Nephron (organoid): ENCODE results near the gene MED13L.
A peak's percentile ranks its signal among the peaks of the same experiment; 100 is the strongest.

Source experiments
- H3K27ac Mint-ChIP-seq, 3 experiments: 2 replicates each; pipeline ENCODE4 v1.8.0; 2020; ENCODE audit warnings: mixed read lengths in 3 of 3, mild to moderate bottlenecking in 2 of 3, moderate library complexity in 1 of 3
- H3K27me3 Mint-ChIP-seq: 2 replicates; pipeline ENCODE4 v1.8.0; 2021; ENCODE audit warnings: low read depth, mild to moderate bottlenecking, moderate library complexity, mixed read lengths
- H3K36me3 Mint-ChIP-seq: 2 replicates; pipeline ENCODE4 v1.8.0; 2020; ENCODE audit warnings: low read depth, mixed read lengths
- H3K4me1 Mint-ChIP-seq: 2 replicates; pipeline ENCODE4 v1.8.0; 2020; ENCODE audit warnings: mixed read lengths
- H3K4me3 Mint-ChIP-seq, 3 experiments: 2 replicates each; pipeline ENCODE4 v1.8.0; 2020; ENCODE audit warnings: mild to moderate bottlenecking in 3 of 3, mixed read lengths in 3 of 3, moderate library complexity in 2 of 3
- H3K9me3 Mint-ChIP-seq: 2 replicates; pipeline ENCODE4 v1.8.0; 2020; ENCODE audit warnings: mixed read lengths
- TF ChIP-seq, protein P1 (sequence below), 3 experiments: fragments of 200-600 bp; sonication (generic); IDR thresholded peaks; one replicate each; pipeline ENCODE4 v1.5.0; 2021; ENCODE audit warnings: antibody characterized with exemption in 3 of 3; ENCODE audit not compliant: unreplicated experiment in 3 of 3

Gene MED13L

DNA sequence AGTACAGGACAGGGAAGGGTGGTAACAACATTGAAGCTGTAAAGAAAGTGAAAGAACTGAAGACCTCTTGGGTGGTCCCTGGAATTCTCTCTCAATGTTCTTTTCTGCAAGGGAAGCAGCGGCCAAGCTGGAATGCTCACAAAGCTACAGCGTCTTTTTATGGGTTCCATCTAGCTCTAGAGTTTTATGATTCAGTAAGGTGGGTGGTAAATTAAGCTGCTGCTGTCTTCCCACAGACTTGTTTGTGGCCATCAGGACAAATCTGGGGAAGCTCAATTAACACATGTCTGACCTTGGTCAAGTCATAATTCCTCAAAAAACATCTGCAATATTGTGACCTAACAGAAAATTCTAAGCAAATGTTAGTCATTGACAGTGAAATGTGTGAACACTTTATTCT lies 139.1 kb downstream of the MED13L start:
- Mint-ChIP-seq H3K4me3 (no peak overlapping the region), H3K9me3 (no peaks in the 10 kb centered on the region)

DNA sequence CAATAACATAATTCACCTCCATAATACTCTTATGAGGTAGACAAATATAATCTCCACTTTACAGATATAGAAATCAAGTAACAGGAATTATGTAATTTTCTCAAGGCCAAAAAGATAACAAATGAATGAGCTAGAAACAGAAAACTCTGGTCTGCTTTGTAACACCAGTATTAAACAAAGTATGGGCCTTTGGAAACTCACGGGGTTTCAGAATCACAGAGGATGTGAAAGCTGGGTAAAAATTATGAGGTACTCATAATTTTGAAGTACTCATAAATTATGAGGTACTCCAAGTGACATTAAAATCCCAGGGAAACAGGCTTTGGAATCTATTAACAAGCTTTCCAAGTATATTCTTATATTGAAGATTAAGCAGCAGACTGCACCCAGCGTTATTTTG lies 140.2 kb downstream of the MED13L start:
- no peaks in the 10 kb centered on the region for H3K9me3 Mint-ChIP-seq
- H3K36me3 Mint-ChIP-seq: no peaks in the 10 kb centered on the region
- H3K4me1 Mint-ChIP-seq: peaks cover 78% of the 10 kb centered on the region
- H3K27me3 Mint-ChIP-seq: no peaks in the 10 kb centered on the region
- no peak overlapping the region for H3K4me3 Mint-ChIP-seq
- TF ChIP-seq, protein P1, sequence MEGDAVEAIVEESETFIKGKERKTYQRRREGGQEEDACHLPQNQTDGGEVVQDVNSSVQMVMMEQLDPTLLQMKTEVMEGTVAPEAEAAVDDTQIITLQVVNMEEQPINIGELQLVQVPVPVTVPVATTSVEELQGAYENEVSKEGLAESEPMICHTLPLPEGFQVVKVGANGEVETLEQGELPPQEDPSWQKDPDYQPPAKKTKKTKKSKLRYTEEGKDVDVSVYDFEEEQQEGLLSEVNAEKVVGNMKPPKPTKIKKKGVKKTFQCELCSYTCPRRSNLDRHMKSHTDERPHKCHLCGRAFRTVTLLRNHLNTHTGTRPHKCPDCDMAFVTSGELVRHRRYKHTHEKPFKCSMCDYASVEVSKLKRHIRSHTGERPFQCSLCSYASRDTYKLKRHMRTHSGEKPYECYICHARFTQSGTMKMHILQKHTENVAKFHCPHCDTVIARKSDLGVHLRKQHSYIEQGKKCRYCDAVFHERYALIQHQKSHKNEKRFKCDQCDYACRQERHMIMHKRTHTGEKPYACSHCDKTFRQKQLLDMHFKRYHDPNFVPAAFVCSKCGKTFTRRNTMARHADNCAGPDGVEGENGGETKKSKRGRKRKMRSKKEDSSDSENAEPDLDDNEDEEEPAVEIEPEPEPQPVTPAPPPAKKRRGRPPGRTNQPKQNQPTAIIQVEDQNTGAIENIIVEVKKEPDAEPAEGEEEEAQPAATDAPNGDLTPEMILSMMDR (IDR thresholded peaks at IDR 0.05; ENCODE audit: unreplicated experiment in 3 of 3): no peak
- H3K27ac Mint-ChIP-seq: peak overlapping the region; percentile 2 to 38 (median 12)

More for the DNA sequence above, 139.1 kb downstream of the MED13L start:
- no peaks in the 10 kb centered on the region for H3K27me3 Mint-ChIP-seq
- H3K36me3 Mint-ChIP-seq: no peaks in the 10 kb centered on the region
- TF ChIP-seq, protein P1 (IDR thresholded peaks at IDR 0.05; ENCODE audit: unreplicated experiment in 3 of 3): no peak
- H3K27ac Mint-ChIP-seq: peak overlapping the region; percentile 53 to 83 (median 54)
- H3K4me1 Mint-ChIP-seq: peaks cover 74% of the 10 kb centered on the region

DNA sequence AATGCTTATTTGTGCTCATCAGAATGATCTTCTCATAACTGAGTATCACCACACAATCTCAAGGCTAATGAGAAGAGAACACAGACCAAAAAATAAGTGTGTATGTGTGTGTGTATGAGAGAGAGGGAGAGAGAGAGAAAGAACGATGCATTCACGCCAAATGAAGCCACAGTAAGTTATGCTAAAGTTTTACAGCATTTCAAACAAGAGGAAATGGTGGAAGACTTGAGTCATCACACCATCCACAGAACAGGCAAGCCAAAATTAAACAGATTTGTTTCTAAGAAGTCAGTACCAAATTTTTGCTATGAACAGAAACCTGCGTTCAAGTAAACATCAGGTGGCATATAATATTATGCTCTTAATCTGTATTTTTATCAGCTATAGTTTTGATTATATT lies 141.2 kb downstream of the MED13L start:
- TF ChIP-seq, protein P1 (IDR thresholded peaks at IDR 0.05; ENCODE audit: unreplicated experiment in 3 of 3): no peak
- Mint-ChIP-seq H3K27ac (no peak overlapping the region), H3K9me3 (no peaks in the 10 kb centered on the region), H3K4me3 (no peak overlapping the region), H3K4me1 (peaks cover 74% of the 10 kb centered on the region), H3K36me3 (no peaks in the 10 kb centered on the region), H3K27me3 (no peaks in the 10 kb centered on the region)

DNA sequence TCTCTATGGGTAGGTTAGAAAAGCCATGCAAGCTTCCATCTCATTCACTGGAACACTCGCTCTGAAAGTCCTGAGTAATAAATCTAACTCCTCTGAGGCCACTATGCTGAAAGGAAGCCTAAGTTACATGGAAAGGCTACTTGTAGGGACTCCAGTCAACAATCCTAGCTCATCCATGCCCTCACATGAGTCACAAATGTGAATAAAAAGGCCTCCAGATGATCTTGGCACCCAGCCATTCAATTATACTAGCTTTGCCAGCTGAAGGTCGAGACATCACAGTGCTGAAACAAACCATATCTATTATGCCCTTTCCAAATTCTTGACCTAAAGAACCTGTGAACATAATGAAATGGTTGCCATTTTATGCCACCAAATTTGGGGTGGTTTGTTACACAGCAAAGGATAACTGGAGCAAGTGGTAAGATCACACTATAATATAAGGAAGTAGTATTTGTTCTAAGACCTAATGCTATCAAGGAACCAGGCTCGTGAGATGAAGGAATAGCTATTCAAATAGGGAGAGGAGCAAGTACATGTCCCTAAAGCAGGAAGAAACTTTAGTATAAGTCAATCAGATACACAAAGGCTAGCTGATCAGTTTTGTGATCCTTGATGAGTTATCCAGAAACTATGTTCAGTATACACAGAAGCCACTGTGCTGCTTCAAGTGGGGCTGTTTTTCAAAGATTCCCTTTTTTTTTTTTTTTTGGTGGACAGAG lies 142.1 kb downstream of the MED13L start:
- TF ChIP-seq, protein P1 (IDR thresholded peaks at IDR 0.05; ENCODE audit: unreplicated experiment in 3 of 3): no peak
- H3K9me3 Mint-ChIP-seq: no peaks in the 10 kb centered on the region

DNA sequence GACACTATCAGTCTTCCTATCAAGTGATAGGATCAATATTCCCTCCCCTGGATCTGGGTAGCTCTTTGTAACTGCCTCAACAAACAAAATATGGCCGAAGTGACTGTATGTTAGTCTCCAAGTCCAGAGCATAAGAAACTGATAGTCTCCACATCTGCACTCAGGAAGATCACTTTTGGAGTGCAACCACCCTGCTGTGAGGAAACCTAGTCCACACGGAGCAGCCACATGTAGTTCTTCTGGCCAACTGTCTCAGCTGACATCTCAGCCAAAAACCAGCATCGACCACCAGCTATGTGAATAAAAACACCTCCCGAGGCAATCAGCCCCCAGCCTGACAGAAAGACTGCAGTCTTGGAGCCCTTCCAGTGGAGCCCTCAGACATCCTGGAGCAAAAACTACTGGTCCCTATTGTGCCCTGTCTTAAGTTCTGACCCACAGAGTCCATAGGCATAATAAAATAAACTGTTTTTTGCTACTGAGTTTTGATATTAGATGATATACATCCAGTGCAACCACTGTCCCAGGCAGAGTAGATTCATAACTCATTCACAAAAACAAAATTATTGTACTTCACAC lies 143.8 kb downstream of the MED13L start:
- peak overlapping the region; percentile 2 to 34 (median 12) for H3K27ac Mint-ChIP-seq
- TF ChIP-seq, protein P1 (IDR thresholded peaks at IDR 0.05; ENCODE audit: unreplicated experiment in 3 of 3): no peak
- H3K4me1 Mint-ChIP-seq: peaks cover 72% of the 10 kb centered on the region
- H3K4me3 Mint-ChIP-seq: no peak overlapping the region
- no peaks in the 10 kb centered on the region for H3K27me3 Mint-ChIP-seq
- H3K9me3 Mint-ChIP-seq: no peaks in the 10 kb centered on the region
- no peaks in the 10 kb centered on the region for H3K36me3 Mint-ChIP-seq

More for the DNA sequence above, 142.1 kb downstream of the MED13L start:
- H3K36me3 Mint-ChIP-seq: no peaks in the 10 kb centered on the region
- no peaks in the 10 kb centered on the region for H3K27me3 Mint-ChIP-seq
- H3K4me3 Mint-ChIP-seq: no peak overlapping the region
- peaks cover 76% of the 10 kb centered on the region for H3K4me1 Mint-ChIP-seq
- H3K27ac Mint-ChIP-seq: peak overlapping the region in 2 of 3 experiments; percentile 2 to 23
